H1 (cell line): Measurements from ENCODE around the gene ANKEF1. TPM values are rescaled to one million over a fixed set of nuclear protein-coding genes. Genes with fewer than 3 reads are reported as not detected.

ENCODE experiments used
- CHD1 ChIP-seq: IDR thresholded peaks from 2 replicates; pipeline ENCODE4 v1.6.1; 2012; ENCODE audit warnings: low read depth, low read length, improper control_type of control experiment
- EGR1 ChIP-seq: IDR thresholded peaks from 2 replicates; pipeline ENCODE4 v1.6.1; 2011; ENCODE audit warnings: low read depth, low read length, borderline replicate concordance
- GABPA ChIP-seq: IDR thresholded peaks from 2 replicates; pipeline ENCODE4 v1.6.1; 2011; ENCODE audit warnings: mild to moderate bottlenecking, low read length, moderate library complexity, borderline replicate concordance; ENCODE audit not compliant: insufficient read depth
- KDM4A ChIP-seq: IDR thresholded peaks from one replicate; pipeline ENCODE4 v1.7.1; 2012; ENCODE audit warnings: low read depth, mild to moderate bottlenecking, moderate library complexity, low read length, inconsistent platforms; ENCODE audit not compliant: severe bottlenecking
- MAFK ChIP-seq: IDR thresholded peaks from 2 replicates; pipeline ENCODE4 v1.6.1; 2012; ENCODE audit warnings: low read depth, mild to moderate bottlenecking, improper control_type of control experiment, low read length
- POLR2AphosphoS5 ChIP-seq: IDR thresholded peaks from 2 replicates; pipeline ENCODE4 v1.6.1; 2011; ENCODE audit warnings: low read depth, low read length
- polyA plus RNA-seq, 7 experiments: library from polyadenylated mRNA; depleted of rRNA in 3 of 7; stranded (reverse) in 5 of 7; unstranded in 2 of 7; fragments of >200 nt in 5 of 7; fragments of 200-250 nt in 2 of 7; gene quantifications; 1 replicate in 5 of 7; 2 replicates in 1 of 7; 4 replicates in 1 of 7; pipeline versions ENCODE4 v1.2.1 to v1.2.3, GENCODE V29; 2011 to 2013; ENCODE audit warnings: missing spikeins in 2 of 7, mixed read lengths in 2 of 7
- total RNA-seq: library from RNA; stranded (reverse); fragmentation: NEBNext Ultra II Directional; extraction: Animal tissue kit (Norgen Biotek cat#: 25700); gene quantifications from 2 replicates; pipeline ENCODE4 v1.2.1, GENCODE V29; 2021
- TF ChIP-seq, protein P1 (sequence below): fragments of 300-600 bp; sonication (generic); IDR thresholded peaks from 2 replicates; pipeline ENCODE4 v1.7.1; 2012; ENCODE audit warnings: low read length, moderate library complexity, mild to moderate bottlenecking, inconsistent platforms; ENCODE audit not compliant: insufficient replicate concordance

Gene ANKEF1
- total and polyA plus RNA-seq, 2 of the 8 experiments (the other 6 are each of a cell fraction or from before 2014, with no cell fraction given): 2.8 to 10.0 TPM

GRCh38 chr20:10034717-10035571 lies at the start of gene ANKEF1 (continued):
- TF ChIP-seq, protein P1, sequence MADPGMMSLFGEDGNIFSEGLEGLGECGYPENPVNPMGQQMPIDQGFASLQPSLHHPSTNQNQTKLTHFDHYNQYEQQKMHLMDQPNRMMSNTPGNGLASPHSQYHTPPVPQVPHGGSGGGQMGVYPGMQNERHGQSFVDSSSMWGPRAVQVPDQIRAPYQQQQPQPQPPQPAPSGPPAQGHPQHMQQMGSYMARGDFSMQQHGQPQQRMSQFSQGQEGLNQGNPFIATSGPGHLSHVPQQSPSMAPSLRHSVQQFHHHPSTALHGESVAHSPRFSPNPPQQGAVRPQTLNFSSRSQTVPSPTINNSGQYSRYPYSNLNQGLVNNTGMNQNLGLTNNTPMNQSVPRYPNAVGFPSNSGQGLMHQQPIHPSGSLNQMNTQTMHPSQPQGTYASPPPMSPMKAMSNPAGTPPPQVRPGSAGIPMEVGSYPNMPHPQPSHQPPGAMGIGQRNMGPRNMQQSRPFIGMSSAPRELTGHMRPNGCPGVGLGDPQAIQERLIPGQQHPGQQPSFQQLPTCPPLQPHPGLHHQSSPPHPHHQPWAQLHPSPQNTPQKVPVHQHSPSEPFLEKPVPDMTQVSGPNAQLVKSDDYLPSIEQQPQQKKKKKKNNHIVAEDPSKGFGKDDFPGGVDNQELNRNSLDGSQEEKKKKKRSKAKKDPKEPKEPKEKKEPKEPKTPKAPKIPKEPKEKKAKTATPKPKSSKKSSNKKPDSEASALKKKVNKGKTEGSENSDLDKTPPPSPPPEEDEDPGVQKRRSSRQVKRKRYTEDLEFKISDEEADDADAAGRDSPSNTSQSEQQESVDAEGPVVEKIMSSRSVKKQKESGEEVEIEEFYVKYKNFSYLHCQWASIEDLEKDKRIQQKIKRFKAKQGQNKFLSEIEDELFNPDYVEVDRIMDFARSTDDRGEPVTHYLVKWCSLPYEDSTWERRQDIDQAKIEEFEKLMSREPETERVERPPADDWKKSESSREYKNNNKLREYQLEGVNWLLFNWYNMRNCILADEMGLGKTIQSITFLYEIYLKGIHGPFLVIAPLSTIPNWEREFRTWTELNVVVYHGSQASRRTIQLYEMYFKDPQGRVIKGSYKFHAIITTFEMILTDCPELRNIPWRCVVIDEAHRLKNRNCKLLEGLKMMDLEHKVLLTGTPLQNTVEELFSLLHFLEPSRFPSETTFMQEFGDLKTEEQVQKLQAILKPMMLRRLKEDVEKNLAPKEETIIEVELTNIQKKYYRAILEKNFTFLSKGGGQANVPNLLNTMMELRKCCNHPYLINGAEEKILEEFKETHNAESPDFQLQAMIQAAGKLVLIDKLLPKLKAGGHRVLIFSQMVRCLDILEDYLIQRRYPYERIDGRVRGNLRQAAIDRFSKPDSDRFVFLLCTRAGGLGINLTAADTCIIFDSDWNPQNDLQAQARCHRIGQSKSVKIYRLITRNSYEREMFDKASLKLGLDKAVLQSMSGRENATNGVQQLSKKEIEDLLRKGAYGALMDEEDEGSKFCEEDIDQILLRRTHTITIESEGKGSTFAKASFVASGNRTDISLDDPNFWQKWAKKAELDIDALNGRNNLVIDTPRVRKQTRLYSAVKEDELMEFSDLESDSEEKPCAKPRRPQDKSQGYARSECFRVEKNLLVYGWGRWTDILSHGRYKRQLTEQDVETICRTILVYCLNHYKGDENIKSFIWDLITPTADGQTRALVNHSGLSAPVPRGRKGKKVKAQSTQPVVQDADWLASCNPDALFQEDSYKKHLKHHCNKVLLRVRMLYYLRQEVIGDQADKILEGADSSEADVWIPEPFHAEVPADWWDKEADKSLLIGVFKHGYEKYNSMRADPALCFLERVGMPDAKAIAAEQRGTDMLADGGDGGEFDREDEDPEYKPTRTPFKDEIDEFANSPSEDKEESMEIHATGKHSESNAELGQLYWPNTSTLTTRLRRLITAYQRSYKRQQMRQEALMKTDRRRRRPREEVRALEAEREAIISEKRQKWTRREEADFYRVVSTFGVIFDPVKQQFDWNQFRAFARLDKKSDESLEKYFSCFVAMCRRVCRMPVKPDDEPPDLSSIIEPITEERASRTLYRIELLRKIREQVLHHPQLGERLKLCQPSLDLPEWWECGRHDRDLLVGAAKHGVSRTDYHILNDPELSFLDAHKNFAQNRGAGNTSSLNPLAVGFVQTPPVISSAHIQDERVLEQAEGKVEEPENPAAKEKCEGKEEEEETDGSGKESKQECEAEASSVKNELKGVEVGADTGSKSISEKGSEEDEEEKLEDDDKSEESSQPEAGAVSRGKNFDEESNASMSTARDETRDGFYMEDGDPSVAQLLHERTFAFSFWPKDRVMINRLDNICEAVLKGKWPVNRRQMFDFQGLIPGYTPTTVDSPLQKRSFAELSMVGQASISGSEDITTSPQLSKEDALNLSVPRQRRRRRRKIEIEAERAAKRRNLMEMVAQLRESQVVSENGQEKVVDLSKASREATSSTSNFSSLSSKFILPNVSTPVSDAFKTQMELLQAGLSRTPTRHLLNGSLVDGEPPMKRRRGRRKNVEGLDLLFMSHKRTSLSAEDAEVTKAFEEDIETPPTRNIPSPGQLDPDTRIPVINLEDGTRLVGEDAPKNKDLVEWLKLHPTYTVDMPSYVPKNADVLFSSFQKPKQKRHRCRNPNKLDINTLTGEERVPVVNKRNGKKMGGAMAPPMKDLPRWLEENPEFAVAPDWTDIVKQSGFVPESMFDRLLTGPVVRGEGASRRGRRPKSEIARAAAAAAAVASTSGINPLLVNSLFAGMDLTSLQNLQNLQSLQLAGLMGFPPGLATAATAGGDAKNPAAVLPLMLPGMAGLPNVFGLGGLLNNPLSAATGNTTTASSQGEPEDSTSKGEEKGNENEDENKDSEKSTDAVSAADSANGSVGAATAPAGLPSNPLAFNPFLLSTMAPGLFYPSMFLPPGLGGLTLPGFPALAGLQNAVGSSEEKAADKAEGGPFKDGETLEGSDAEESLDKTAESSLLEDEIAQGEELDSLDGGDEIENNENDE: no peak
- TF ChIP-seq MAFK (no peak), CHD1 (no peak), EGR1 (peak; percentile 97), GABPA (peak; percentile 61; the same call in 1 of the 2 replicates), POLR2AphosphoS5 (peak; percentile 56), KDM4A (peak; percentile 79)
